GM18507 (cell line): ENCODE results near the gene ZNF407.

Source experiments
- DNase-seq: peaks from one replicate; pipeline ENCODE4 v3.0.0; 2011; ENCODE audit warnings: low read depth; ENCODE audit not compliant: insufficient read length; ENCODE audit errors: extremely low spot score
- FAIRE-seq: peaks from 2 replicates; lab custom pipeline; 2011; peaks lifted over from hg19 to GRCh38; lab: Jason Lieb, UNC

The ZNF407 gene

DNA sequence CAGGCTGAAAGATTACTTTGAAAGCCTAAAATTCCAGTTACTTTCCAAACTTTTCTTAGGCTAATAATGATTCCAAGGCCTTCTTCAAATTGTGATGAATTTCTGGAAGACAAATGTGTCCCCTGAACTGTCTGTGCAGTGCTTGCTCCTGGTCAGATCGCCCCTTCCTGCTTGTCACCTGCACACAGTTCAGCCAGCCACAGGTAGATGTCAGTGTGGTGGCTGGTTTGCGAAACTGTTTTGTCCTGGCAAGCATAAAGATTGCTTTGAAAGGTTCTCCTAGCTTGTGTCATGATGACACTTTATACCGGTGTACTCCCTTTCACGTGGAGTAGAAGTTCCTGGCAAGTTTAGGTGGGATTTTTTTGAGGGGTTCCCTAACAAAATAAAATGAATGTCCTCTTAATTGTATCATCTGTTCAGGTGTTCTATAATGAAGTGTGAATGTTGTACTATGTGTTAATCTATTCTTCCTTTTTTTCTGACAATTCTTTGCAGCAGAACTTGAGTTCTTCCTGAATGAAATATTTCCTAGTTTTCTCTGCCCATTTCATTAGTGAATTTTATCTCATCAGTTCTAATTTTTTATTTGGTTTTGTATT is 298.8 kb downstream of the ZNF407 start:
- FAIRE-seq (peak; percentile 74), DNase-seq (no peak)

GRCh38 chr18:74897971-74898657 is 300.4 kb downstream of the ZNF407 start:
- no peak for DNase-seq

DNA sequence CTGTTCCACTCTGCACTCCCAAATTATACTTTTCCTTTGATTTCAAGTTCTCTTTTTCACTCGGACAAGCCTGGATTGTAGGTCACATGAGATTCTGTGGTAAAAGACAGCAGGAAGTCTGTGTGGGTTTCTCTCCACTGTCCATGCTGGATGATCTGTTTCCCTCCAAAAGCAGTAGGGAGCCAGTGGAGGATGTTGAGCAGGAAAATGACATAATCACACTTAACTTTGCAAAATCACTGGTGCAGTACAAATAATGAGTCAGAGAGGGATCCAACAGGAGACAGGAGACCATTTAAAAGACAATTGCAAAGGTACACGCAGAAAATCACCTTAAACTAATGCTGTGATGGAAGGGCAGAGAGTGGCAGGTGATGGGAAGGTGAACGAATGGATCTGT is 301.3 kb downstream of the ZNF407 start:
- DNase-seq = no peak
- FAIRE-seq = no peak

More at GRCh38 chr18:74897971-74898657, 300.4 kb downstream of the ZNF407 start:
- no peak for FAIRE-seq

DNA sequence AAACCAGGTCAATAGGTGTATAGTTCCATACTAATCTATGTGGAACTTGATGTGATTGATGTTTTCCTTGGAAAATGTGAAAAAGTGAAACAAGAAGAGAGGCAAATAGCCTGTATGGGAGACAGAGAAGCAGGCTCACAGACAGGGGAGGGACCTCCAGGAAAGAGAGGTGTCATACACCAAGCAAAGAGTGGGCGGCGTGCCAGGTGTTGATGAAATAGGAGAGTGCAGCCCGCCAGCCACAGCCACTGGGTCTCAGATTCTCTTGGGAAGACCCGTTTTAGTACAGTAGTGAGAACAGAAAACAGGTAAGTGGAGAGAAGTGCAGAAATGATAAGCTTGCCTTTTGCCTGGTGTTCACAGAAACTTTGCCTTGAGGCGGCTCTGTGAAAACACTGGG is 301.9 kb downstream of the ZNF407 start:
- FAIRE-seq (no peak), DNase-seq (no peak)

DNA sequence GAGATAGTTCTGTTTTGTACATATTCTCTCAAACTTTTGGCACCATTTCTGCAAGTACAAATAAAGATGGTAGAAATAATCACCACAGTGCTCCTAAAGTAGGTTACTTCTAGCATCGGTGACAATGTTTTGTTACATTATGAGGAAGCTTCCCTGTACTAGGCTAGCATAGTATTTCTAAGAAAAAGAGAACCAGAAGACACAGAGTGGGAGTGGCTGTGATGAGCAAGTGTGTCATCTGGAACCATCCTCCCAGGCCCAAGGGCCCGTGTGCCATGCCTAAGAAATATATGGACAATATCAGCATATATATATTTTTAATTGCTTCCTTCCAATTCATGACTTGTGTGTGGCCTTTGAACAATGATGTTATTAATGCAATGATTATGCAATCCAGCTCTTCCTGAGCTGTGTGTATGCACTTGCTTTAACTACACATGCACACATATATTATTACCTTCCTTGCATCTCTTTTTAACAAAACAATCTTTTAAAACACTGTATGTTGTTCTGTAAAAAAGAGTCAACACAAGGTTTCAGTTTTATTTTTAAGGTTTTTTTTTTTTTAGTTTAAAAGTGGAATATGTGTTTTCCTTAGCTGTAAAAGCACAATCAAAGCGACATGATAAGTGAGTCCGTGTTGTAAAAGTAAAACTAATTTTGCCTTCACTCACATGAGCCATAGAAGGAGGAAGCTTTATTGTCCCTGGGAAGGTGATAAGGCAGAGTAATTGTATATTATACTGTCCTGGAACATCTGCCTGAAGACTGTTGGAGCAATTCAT is 303.9 kb downstream of the ZNF407 start:
- DNase-seq (no peak), FAIRE-seq (no peak)

DNA sequence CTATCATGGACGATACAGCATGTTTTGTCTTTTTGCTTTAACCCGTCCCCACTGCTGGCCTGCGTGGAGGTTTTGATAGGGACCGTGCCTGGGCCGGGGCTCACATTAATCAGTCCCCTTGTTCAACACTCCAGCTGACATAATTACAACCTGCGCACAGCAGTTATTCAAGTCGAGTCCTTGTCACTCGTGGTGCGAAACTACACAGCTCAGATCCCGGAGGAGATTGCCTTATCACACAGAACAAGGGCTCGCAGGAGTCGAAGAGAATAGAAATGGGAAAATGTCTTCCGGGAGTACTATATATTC is 304.4 kb downstream of the ZNF407 start:
- DNase-seq (no peak), FAIRE-seq (no peak)

- no peak for FAIRE-seq
- no peak for DNase-seq
Measured at GRCh38 chr18:74905247-74905646, 307.6 kb downstream of the ZNF407 start.

- FAIRE-seq = no peak
- no peak for DNase-seq
Measured at GRCh38 chr18:74906184-74906583, 308.5 kb downstream of the ZNF407 start.

- DNase-seq = no peak
- FAIRE-seq = no peak
Measured at GRCh38 chr18:74914052-74914591, 316.5 kb downstream of the ZNF407 start.

- DNase-seq (no peak), FAIRE-seq (no peak)
Measured at GRCh38 chr18:74914648-74915047, 317.0 kb downstream of the ZNF407 start.

- FAIRE-seq = peak; percentile 12
- no peak for DNase-seq
Measured at GRCh38 chr18:74916773-74917393, 319.2 kb downstream of the ZNF407 start.

DNA sequence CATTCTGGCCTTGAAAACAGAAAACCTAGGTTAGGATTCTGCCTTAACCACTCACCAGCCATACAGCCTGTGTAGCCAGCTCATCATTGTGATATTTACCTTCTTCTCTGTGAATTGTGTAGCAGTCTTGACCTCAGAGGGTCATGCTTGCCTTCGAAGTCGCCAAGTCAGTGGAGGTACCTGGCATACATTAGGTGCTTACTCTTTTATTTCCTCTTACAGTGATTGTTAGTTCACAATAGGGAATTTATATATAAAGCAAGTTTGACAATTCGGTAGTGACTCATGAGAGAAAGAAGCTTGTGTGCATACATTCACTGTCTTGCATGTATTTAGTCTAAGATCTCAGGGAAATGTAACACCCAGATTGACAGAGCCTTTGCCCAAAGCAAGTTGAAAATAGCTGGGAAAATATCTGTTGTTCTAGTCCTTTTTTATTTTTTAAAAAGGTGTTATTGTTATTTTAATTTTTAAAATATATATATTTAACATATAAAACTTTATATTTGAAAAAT is 320.7 kb downstream of the ZNF407 start:
- FAIRE-seq (no peak), DNase-seq (no peak)

DNA sequence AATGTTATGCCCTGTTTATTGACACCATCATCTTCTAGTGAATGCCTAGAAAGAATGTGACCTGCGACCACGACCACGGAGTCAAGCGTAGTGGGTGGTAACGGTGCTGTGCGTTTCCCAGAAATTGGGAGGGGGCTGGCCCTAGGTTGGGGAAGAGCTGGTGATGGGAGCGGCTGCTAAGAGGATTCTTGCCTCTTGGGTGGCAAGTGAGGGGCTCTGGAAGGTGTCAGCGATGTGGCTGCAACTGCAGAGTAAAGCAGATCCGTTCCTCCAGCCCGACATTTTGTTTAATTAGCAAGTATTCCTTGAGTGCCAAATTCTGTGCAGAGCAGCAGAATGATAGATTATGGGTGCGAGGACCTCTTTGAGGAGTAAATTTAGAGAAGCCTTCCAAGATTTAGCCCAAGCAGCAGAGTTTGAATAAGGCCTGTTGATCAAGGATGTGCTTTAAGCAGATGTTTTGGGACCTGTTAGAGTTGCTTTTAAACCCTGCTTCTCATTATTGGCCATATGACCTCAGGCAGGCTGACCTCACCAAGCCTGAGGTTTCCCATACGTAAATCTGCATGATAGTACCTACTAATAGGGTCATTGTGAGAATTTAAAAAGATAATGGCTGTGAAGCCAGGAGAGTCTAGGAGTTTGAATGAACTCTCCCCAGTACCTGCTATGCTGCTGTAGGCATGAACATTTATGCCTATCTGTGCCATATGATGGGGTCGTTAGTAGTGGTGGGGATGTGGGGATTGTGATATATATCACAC is 323.6 kb downstream of the ZNF407 start:
- FAIRE-seq (no peak), DNase-seq (no peak)

DNA sequence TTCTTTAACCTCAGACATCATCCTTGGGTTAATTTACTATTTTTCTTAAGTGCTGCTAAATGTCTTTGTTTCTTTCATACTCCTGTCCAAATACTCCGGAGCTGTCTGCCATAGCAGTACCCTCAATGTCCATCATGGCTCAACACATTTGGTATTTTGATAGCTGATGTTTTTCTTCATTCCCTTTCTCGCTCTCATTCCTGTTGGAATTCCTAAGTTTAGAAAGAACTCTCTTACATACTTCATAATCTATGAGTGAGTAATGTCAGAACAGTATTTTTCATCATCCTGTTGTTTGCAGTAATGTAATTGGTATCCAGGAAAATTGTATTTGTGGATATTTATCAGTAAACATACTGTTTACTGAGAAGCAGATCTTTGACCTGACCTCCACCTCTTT is 328.4 kb downstream of the ZNF407 start:
- DNase-seq = no peak
- no peak for FAIRE-seq

DNA sequence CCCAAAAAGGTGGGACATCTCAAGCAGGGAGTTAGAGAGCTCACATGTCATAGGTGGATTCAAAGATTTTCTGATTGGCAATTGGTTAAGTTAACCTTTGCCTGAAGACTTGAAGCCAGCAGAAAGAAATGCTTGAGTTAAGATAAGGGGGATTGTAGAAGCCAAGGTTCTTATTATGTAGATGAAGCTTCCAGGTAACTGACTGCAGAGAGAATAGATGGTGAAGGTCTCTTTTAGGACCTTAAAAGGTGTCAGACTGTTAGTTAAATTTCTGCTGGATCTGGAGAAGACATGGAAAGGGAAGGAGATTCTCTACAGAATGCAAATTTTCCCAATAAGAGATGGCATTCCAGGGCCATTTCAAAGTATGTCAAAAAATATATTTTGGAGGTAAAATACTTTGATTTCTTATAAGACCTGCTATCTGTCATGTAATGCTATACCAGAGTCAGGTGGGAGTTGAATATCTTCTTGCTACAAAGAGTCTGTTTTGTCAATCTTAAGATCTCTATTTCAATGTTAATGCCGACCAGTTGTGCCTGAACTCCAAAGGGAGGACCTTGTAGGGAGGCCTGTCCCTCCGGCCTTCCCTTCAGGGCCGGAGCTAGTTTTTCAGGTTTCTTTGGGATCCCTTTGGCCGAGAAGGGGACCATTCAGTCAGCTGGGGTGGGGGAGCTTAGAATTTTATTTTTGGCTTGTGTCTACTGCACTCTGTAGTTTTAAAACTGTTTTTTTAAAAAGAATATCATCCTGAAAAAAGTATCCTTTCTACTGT is 330.7 kb downstream of the ZNF407 start:
- DNase-seq = no peak
- FAIRE-seq = no peak

- no peak for DNase-seq
- no peak for FAIRE-seq
Measured at GRCh38 chr18:74929110-74929509, 331.4 kb downstream of the ZNF407 start.

GRCh38 chr18:74930616-74931015 is 332.9 kb downstream of the ZNF407 start:
- FAIRE-seq (no peak), DNase-seq (no peak)

DNA sequence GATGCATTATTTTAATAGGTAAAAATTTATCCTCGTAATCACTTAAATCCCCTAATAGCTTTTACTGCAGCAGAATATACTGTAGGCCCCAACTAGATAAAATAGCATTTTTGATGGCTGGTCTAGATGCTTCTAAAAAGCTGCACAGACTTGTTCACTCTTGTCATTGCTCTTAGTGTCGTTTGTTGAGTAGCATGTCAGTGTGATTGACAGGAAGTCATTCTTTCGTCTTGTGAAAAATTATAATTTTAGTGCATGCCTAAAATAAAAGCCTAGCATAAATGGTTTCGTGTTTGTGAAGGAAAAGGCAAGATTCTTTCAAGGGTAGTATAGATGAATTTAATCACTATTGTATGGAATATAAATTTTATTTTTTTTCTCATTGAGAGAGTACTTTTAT is 336.3 kb downstream of the ZNF407 start:
- no peak for DNase-seq
- FAIRE-seq = no peak

GRCh38 chr18:74935434-74935833 is 337.8 kb downstream of the ZNF407 start:
- FAIRE-seq = no peak
- DNase-seq = no peak
